Stimulated activated CD4-positive, alpha-beta T cell treated with anti-CD3 and anti-CD28 coated beads, Interleukin-12 subunit alpha, Interleukin-12 subunit beta, amount 100 ng/mL, for 48 hours (primary cell): ENCODE results near the gene APOA4.
A peak's percentile ranks its signal among the peaks of the same experiment; 100 is the strongest.
"Not testable (repeated sequence)": the region's sequence is repeated elsewhere in the genome, so short reads cannot be mapped to it uniquely, and the experiment has no call there.

Experiments
- DNase-seq, 3 donors: peaks; one replicate each; pipeline ENCODE4 v3.0.0-alpha.2; 2020; ENCODE audit warnings: low read depth in 2 of 3, low spot score in 1 of 3

The APOA4 gene

GRCh38 chr11:116807601-116808261 lies 15.4 kb downstream of the APOA4 start:
- no peak for DNase-seq

GRCh38 chr11:116804001-116804400 lies 19.1 kb downstream of the APOA4 start:
- no peak for DNase-seq

- not testable (repeated sequence) for DNase-seq
Measured at GRCh38 chr11:116801662-116802061, 21.4 kb downstream of the APOA4 start.

GRCh38 chr11:116800610-116801009 lies 22.5 kb downstream of the APOA4 start:
- no peak for DNase-seq

GRCh38 chr11:116798368-116798767 lies 24.7 kb downstream of the APOA4 start:
- no peak for DNase-seq

- no peak for DNase-seq
Measured at GRCh38 chr11:116797816-116798215, 25.3 kb downstream of the APOA4 start.

- DNase-seq = no peak
Measured at GRCh38 chr11:116796548-116796947, 26.6 kb downstream of the APOA4 start.

GRCh38 chr11:116794851-116795250 lies 28.3 kb downstream of the APOA4 start:
- no peak for DNase-seq

GRCh38 chr11:116793772-116794097 lies 29.4 kb downstream of the APOA4 start:
- DNase-seq = no peak

- DNase-seq = no peak
Measured at GRCh38 chr11:116792869-116793771, 30.0 kb downstream of the APOA4 start.

GRCh38 chr11:116792144-116792868 lies 30.8 kb downstream of the APOA4 start:
- DNase-seq = no peak

- no peak for DNase-seq
Measured at GRCh38 chr11:116791813-116792143, 31.3 kb downstream of the APOA4 start, which contains the start of gene APOA5. APOA5 (minus strand) TSS chr11:116791879; CDS start chr11:116791860, 19 bp downstream.

- peak; percentile 60 to 77 (median 72) for DNase-seq
Measured at GRCh38 chr11:116791002-116791812, 31.9 kb downstream of the APOA4 start.

- no peak for DNase-seq
Measured at GRCh38 chr11:116790167-116791001, 32.7 kb downstream of the APOA4 start.

- no peak for DNase-seq
Measured at GRCh38 chr11:116788975-116789374, 34.1 kb downstream of the APOA4 start.

- no peak for DNase-seq
Measured at GRCh38 chr11:116788534-116788933, 34.6 kb downstream of the APOA4 start.

- DNase-seq = peak; percentile 65 to 80 (median 76)
Measured at GRCh38 chr11:116787786-116788486, 35.2 kb downstream of the APOA4 start, which contains the start of gene ZPR1. ZPR1 (minus strand) TSS chr11:116788023; CDS start chr11:116787990, 33 bp downstream.

- DNase-seq = no peak
Measured at GRCh38 chr11:116787436-116787785, 35.7 kb downstream of the APOA4 start.

GRCh38 chr11:116786966-116787365 lies 36.1 kb downstream of the APOA4 start:
- no peak for DNase-seq
